PC-9 (cell line): ENCODE results near the gene SOCS1. TPM values are rescaled to one million over a fixed set of nuclear protein-coding genes. Genes with fewer than 3 reads are reported as not detected.

ENCODE experiments used
- BruUV-seq: library from RNA; stranded (reverse); fragments of 400-500 nt; replicated peaks from 2 replicates; lab custom pipeline; 2021; lab: Mats Ljungman, UMichigan
- CTCF ChIA-PET: fragments of 300-600 bp; sonication (Branson Sonifier 250); formaldehyde crosslinking; loops from one replicate; lab custom pipeline; 2022; ENCODE audit warnings: antibody characterized with exemption; lab: Charles Lee
- POLR2A ChIA-PET: fragments of 300-600 bp; sonication (Branson Sonifier 250); formaldehyde crosslinking; loops from one replicate; lab custom pipeline; 2022; ENCODE audit warnings: antibody characterized with exemption; ENCODE audit not compliant: unreplicated experiment; lab: Charles Lee
- DNase-seq, 2 experiments: peaks; one replicate each; pipeline versions ENCODE4 v3.0.0 to v3.0.0-alpha.2; 2015 to 2022; ENCODE audit warnings: mixed read lengths in 1 of 2
- H2AFZ ChIP-seq: fragments of 200-600 bp; sonication (generic); 2 replicates; pipeline ENCODE4 v1.8.1; 2017; ENCODE audit warnings: antibody characterized with exemption
- H3F3A ChIP-seq: fragments of 200-600 bp; sonication (generic); 2 replicates; pipeline ENCODE4 v1.8.1; 2017; ENCODE audit warnings: antibody characterized with exemption, mild to moderate bottlenecking, low read depth; ENCODE audit not compliant: insufficient read depth
- H3K27ac ChIP-seq: fragments of 200-600 bp; sonication (generic); 2 replicates; pipeline ENCODE4 v1.6.1; 2016; ENCODE audit warnings: mixed run types
- H3K27me3 ChIP-seq: fragments of 200-600 bp; sonication (generic); 2 replicates; pipeline ENCODE4 v1.6.1; 2016; ENCODE audit warnings: low read depth, mixed run types; ENCODE audit not compliant: insufficient read depth
- H3K36me3 ChIP-seq: fragments of 200-600 bp; sonication (generic); 2 replicates; pipeline ENCODE4 v1.6.1; 2016; ENCODE audit warnings: low read depth, mixed run types
- H3K4me1 ChIP-seq: fragments of 200-600 bp; sonication (generic); replicated peaks from 2 replicates; pipeline ENCODE4 v1.6.1; 2016; ENCODE audit warnings: mixed run types; ENCODE audit not compliant: insufficient read depth
- H3K4me2 ChIP-seq: fragments of 200-600 bp; sonication (generic); 2 replicates; pipeline ENCODE4 v1.6.1; 2017; ENCODE audit warnings: mixed run types
- H3K4me3 ChIP-seq: fragments of 200-600 bp; sonication (generic); 2 replicates; pipeline ENCODE4 v1.6.1; 2016; ENCODE audit warnings: mixed run types
- H3K79me2 ChIP-seq: fragments of 200-600 bp; sonication (generic); 2 replicates; pipeline ENCODE4 v1.6.1; 2017; ENCODE audit warnings: low read depth, mixed run types
- H3K9me2 ChIP-seq: fragments of 200-600 bp; sonication (generic); 2 replicates; pipeline ENCODE4 v1.8.1; 2017; ENCODE audit warnings: mild to moderate bottlenecking; ENCODE audit not compliant: insufficient read depth
- H3K9me3 ChIP-seq: fragments of 200-600 bp; sonication (generic); 2 replicates; pipeline ENCODE4 v1.8.1; 2016; ENCODE audit warnings: low read depth; ENCODE audit not compliant: insufficient read depth
- H4K20me1 ChIP-seq: fragments of 200-600 bp; sonication (generic); 2 replicates; pipeline ENCODE4 v1.8.1; 2017; ENCODE audit not compliant: insufficient read depth
- CTCF ChIP-seq: fragments of 200-600 bp; sonication (generic); conservative IDR thresholded peaks from 2 replicates; pipeline ENCODE4 v1.6.1; 2017; ENCODE audit warnings: mixed run types, antibody characterized with exemption, mild to moderate bottlenecking, moderate library complexity
- EZH2 ChIP-seq: fragments of 200-600 bp; sonication (generic); IDR thresholded peaks from 2 replicates; pipeline ENCODE4 v1.8.0; 2017; ENCODE audit warnings: antibody characterized with exemption, low read depth
- intact Hi-C: fragments of 100-400 bp; cut with micrococcal nuclease; formaldehyde crosslinking; loops from one replicate; pipeline ENCODE4 v1.10.0; 2022; ENCODE audit not compliant: unreplicated experiment
- total RNA-seq: library from RNA; stranded (reverse); gene quantifications from 2 replicates; pipeline ENCODE4 v1.2.3, GENCODE V29; 2021

Gene SOCS1
- total RNA-seq, 1 experiment from 2014 or later = 4.6 TPM

GRCh38 chr16:11239644-11240632 is 16.1 kb downstream of the SOCS1 start:
- no peaks in the 10 kb centered on the region for H4K20me1 ChIP-seq
- H3K4me1 ChIP-seq = no peaks in the 10 kb centered on the region
- ChIA-PET CTCF (no interaction called here), POLR2A (no interaction called here)
- DNase-seq = no peak
- no peak overlapping the region for H2AFZ ChIP-seq
- no peaks in the 10 kb centered on the region; the same call in 1 of the 2 replicates for H3F3A ChIP-seq
- no peak overlapping the region for H3K4me2 ChIP-seq
- H3K4me3 ChIP-seq = no peak overlapping the region
- intact Hi-C loops = no loop called here
- no peaks in the 10 kb centered on the region for H3K36me3 ChIP-seq
- no TSS peak for BruUV-seq
- TF ChIP-seq EZH2 = no peak
- no peak for TF ChIP-seq CTCF
- H3K27me3 ChIP-seq = no peaks in the 10 kb centered on the region
- H3K9me3 ChIP-seq = no peaks in the 10 kb centered on the region
- H3K79me2 ChIP-seq = no peaks in the 10 kb centered on the region
- H3K27ac ChIP-seq = no peak overlapping the region
- no peaks in the 10 kb centered on the region for H3K9me2 ChIP-seq

- ChIA-PET POLR2A (no interaction called here), CTCF (no interaction called here)
- TF ChIP-seq EZH2 = no peak
- no peak for TF ChIP-seq CTCF
Observed at GRCh38 chr16:11238272-11239202, 17.5 kb downstream of the SOCS1 start.

GRCh38 chr16:11236461-11237254 is 19.3 kb downstream of the SOCS1 start:
- H3K4me1 ChIP-seq = no peaks in the 10 kb centered on the region
- H2AFZ ChIP-seq = no peak overlapping the region
- TF ChIP-seq CTCF = no peak
- TF ChIP-seq EZH2 = no peak
- DNase-seq = no peak
- H3K9me3 ChIP-seq = no peaks in the 10 kb centered on the region
- no peaks in the 10 kb centered on the region for H3K27me3 ChIP-seq
- no TSS peak for BruUV-seq
- POLR2A ChIA-PET = no interaction called here
- no peaks in the 10 kb centered on the region for H3K79me2 ChIP-seq
- intact Hi-C loops = no loop called here
- CTCF ChIA-PET = no interaction called here
- no peaks in the 10 kb centered on the region; the same call in 1 of the 2 replicates for H3F3A ChIP-seq
- no peak overlapping the region for H3K4me2 ChIP-seq
- no peak overlapping the region for H3K27ac ChIP-seq
- no peaks in the 10 kb centered on the region for H4K20me1 ChIP-seq
- H3K4me3 ChIP-seq = no peak overlapping the region
- H3K36me3 ChIP-seq = no peaks in the 10 kb centered on the region
- no peaks in the 10 kb centered on the region for H3K9me2 ChIP-seq

More at GRCh38 chr16:11238272-11239202, 17.5 kb downstream of the SOCS1 start:
- Histone ChIP-seq H3K27me3 (no peaks in the 10 kb centered on the region), H3K9me2 (no peaks in the 10 kb centered on the region), H3F3A (no peaks in the 10 kb centered on the region; the same call in 1 of the 2 replicates), H3K27ac (no peak overlapping the region), H3K79me2 (no peaks in the 10 kb centered on the region), H3K4me2 (no peak overlapping the region), H4K20me1 (no peaks in the 10 kb centered on the region), H3K36me3 (no peaks in the 10 kb centered on the region), H3K4me1 (no peaks in the 10 kb centered on the region), H3K9me3 (no peaks in the 10 kb centered on the region), H3K4me3 (no peak overlapping the region), H2AFZ (no peak overlapping the region)
- DNase-seq = no peak
- BruUV-seq = no TSS peak
- intact Hi-C loops = no loop called here
